Nephron progenitor cell (in vitro differentiated cells): ENCODE results near the gene MSN.

Experiments
- DNase-seq: peaks from one replicate; pipeline ENCODE4 v3.0.0; 2021
- H3K27ac Mint-ChIP-seq: 2 replicates; pipeline ENCODE4 v1.8.0; 2021; ENCODE audit warnings: mild to moderate bottlenecking, moderate library complexity, mixed read lengths
- H3K27me3 Mint-ChIP-seq: 2 replicates; pipeline ENCODE4 v1.8.0; 2021; ENCODE audit warnings: mild to moderate bottlenecking, low read depth, mixed read lengths; ENCODE audit not compliant: poor library complexity
- H3K36me3 Mint-ChIP-seq: 2 replicates; pipeline ENCODE4 v1.8.0; 2021; ENCODE audit warnings: low read depth, mixed read lengths
- H3K4me1 Mint-ChIP-seq: 2 replicates; pipeline ENCODE4 v1.8.0; 2021; ENCODE audit warnings: mixed read lengths
- H3K4me3 Mint-ChIP-seq: 2 replicates; pipeline ENCODE4 v1.8.0; 2021; ENCODE audit warnings: mild to moderate bottlenecking, moderate library complexity, mixed read lengths
- H3K9me3 Mint-ChIP-seq: 2 replicates; pipeline ENCODE4 v1.8.0; 2021; ENCODE audit warnings: mild to moderate bottlenecking, moderate library complexity, mixed read lengths
- TF ChIP-seq, protein P1 (sequence below): fragments of 200-600 bp; sonication (generic); IDR thresholded peaks from 2 replicates; pipeline ENCODE4 v1.5.0; 2021; ENCODE audit warnings: antibody characterized with exemption

Gene MSN

DNA sequence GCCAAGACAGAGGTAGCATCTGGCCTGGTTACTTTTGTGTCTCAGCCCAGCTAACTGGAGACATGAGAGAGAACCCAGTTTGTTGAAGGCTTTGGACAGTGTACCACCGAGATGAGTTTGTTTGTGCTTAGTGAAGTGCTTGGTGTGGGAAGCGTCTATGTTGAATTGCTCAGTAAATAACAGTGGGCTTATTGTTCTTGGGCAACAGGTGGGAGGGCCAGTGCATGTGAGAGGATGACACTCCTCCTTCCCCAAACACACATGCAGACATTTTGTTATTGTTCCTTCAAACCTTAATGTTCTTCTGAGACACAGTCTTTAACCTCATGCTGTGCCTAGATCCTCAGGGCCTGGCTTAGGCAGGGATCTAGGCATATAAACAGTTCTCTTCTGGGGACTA, 39.7 kb downstream of the MSN start:
- H3K27me3 Mint-ChIP-seq, result no peaks in the 10 kb centered on the region
- H3K36me3 Mint-ChIP-seq, result peaks cover 12% of the 10 kb centered on the region
- DNase-seq, result no peak
- H3K4me3 Mint-ChIP-seq, result no peak overlapping the region
- peaks cover 35% of the 10 kb centered on the region for H3K4me1 Mint-ChIP-seq
- H3K27ac Mint-ChIP-seq, result peak overlapping the region; percentile 73
- H3K9me3 Mint-ChIP-seq, result peaks cover 35% of the 10 kb centered on the region
- TF ChIP-seq, protein P1, sequence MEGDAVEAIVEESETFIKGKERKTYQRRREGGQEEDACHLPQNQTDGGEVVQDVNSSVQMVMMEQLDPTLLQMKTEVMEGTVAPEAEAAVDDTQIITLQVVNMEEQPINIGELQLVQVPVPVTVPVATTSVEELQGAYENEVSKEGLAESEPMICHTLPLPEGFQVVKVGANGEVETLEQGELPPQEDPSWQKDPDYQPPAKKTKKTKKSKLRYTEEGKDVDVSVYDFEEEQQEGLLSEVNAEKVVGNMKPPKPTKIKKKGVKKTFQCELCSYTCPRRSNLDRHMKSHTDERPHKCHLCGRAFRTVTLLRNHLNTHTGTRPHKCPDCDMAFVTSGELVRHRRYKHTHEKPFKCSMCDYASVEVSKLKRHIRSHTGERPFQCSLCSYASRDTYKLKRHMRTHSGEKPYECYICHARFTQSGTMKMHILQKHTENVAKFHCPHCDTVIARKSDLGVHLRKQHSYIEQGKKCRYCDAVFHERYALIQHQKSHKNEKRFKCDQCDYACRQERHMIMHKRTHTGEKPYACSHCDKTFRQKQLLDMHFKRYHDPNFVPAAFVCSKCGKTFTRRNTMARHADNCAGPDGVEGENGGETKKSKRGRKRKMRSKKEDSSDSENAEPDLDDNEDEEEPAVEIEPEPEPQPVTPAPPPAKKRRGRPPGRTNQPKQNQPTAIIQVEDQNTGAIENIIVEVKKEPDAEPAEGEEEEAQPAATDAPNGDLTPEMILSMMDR, result no peak

GRCh38 chrX:65712005-65712806, 44.8 kb downstream of the MSN start:
- peaks cover 33% of the 10 kb centered on the region for H3K9me3 Mint-ChIP-seq
- H3K27ac Mint-ChIP-seq, result peak overlapping the region; percentile 69
- DNase-seq, result no peak
- peaks cover 8% of the 10 kb centered on the region for H3K4me1 Mint-ChIP-seq
- H3K36me3 Mint-ChIP-seq, result peaks cover 20% of the 10 kb centered on the region
- no peak overlapping the region for H3K4me3 Mint-ChIP-seq
- H3K27me3 Mint-ChIP-seq, result no peaks in the 10 kb centered on the region
- TF ChIP-seq, protein P1, result no peak

DNA sequence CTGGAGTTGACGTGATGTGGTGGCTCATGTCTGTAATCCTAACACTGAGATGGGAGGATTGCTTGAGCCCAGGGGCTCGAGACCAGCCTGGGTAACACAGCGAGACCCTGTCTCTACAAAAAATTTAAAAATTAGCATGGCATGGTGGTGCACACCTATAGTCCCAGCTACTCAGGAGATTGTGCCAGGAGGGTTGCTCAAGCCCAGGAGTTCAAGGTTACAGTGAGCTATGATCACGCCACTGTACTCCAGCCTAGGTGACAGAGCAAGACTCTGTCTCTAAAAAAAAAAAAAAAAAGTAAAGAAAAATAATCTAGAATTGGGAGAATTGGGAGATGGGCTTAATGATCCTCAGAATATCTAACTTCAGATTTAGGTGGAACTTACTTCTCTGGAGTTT, 51.1 kb downstream of the MSN start:
- TF ChIP-seq, protein P1, result no peak
- no peak overlapping the region for H3K27ac Mint-ChIP-seq
- H3K4me1 Mint-ChIP-seq, result no peaks in the 10 kb centered on the region
- H3K36me3 Mint-ChIP-seq, result peaks cover 25% of the 10 kb centered on the region
- H3K27me3 Mint-ChIP-seq, result no peaks in the 10 kb centered on the region
- peaks cover 27% of the 10 kb centered on the region for H3K9me3 Mint-ChIP-seq
- no peak overlapping the region for H3K4me3 Mint-ChIP-seq
- no peak for DNase-seq

DNA sequence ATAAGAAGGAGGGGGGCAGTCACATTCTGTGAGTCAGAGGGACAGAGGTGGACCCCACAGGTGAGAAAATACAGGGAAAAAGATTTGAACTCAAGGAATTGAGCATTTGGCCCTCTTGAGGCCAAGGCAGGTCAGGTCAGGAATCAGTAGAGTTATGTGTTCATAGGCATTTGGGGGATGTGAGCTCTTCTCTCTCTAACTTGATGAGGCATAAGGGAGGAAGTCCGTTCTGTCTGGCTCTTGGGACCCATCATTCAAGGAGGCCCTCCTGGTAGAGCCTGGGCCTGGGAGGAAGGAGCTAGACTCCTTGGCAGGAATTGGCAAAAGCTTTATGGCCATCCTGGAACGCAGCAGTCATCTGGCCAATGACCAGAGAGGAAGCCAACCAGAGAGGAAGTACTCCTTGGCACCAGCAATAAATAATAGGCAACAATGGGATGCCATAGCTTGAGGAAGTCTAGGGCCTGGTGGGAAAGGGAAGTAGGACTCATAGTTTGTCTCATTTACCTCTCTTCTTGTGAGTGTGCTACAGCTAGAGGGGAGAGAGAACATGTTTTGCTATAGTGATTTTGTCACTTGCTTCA, 53.0 kb downstream of the MSN start:
- H3K9me3 Mint-ChIP-seq, result peaks cover 42% of the 10 kb centered on the region
- DNase-seq, result no peak
- TF ChIP-seq, protein P1, result no peak
- peaks cover 3% of the 10 kb centered on the region for H3K27me3 Mint-ChIP-seq
- H3K27ac Mint-ChIP-seq, result peak overlapping the region; percentile 37
- H3K36me3 Mint-ChIP-seq, result peaks cover 43% of the 10 kb centered on the region
- H3K4me1 Mint-ChIP-seq, result no peaks in the 10 kb centered on the region
- H3K4me3 Mint-ChIP-seq, result no peak overlapping the region

- Mint-ChIP-seq H3K36me3 (peaks cover 59% of the 10 kb centered on the region), H3K27me3 (peaks cover 3% of the 10 kb centered on the region), H3K9me3 (peaks cover 42% of the 10 kb centered on the region), H3K4me1 (no peaks in the 10 kb centered on the region), H3K4me3 (no peak overlapping the region), H3K27ac (no peak overlapping the region)
- DNase-seq, result no peak
- TF ChIP-seq, protein P1, result no peak
Measured at GRCh38 chrX:65723706-65724105, 56.3 kb downstream of the MSN start.
